CD4-positive, CD25-positive, alpha-beta regulatory T cell (primary cell): ENCODE results near the gene GPC5. TPM values are rescaled to one million over a fixed set of nuclear protein-coding genes. Genes with fewer than 3 reads are reported as not detected.

ENCODE experiments used
- ATAC-seq, 2 donors: fragments of 150-1000 bp; cut with Tn5 transposase; one replicate each; pipeline ENCODE4 v1.10.0; 2021; ENCODE audit warnings: low read depth in 2 of 2, moderate number of reproducible peaks in 2 of 2, moderate library complexity in 1 of 2
- DNase-seq, 3 donors: peaks; one replicate each; pipeline versions ENCODE4 v3.0.0 to v3.0.0-alpha.2; 2012 to 2022; ENCODE audit warnings: mixed read lengths in 1 of 3
- H3K27ac ChIP-seq: one replicate; pipeline ENCODE4 v1.7.0; 2013; ENCODE audit warnings: mild to moderate bottlenecking, low read length; ENCODE audit not compliant: insufficient read depth, poor library complexity, severe bottlenecking
- H3K27me3 ChIP-seq: one replicate; pipeline ENCODE4 v1.7.0; 2013; ENCODE audit warnings: low read length; ENCODE audit not compliant: control insufficient read depth, insufficient read depth
- H3K36me3 ChIP-seq: one replicate; pipeline ENCODE4 v1.7.0; 2013; ENCODE audit warnings: mild to moderate bottlenecking, low read length, moderate library complexity; ENCODE audit not compliant: control insufficient read depth, insufficient read depth
- H3K4me1 ChIP-seq: 2 replicates; pipeline ENCODE4 v1.7.0; 2013; ENCODE audit warnings: mild to moderate bottlenecking, low read length; ENCODE audit not compliant: insufficient read depth, control insufficient read depth, poor library complexity, severe bottlenecking
- H3K4me3 ChIP-seq: one replicate; pipeline ENCODE4 v1.7.0; 2013; ENCODE audit warnings: low read depth, mild to moderate bottlenecking, low read length, moderate library complexity
- H3K9me3 ChIP-seq, 2 experiments: 1 replicate in 1 of 2; 2 replicates in 1 of 2; pipeline ENCODE4 v1.7.0; 2013; ENCODE audit warnings: low read length in 2 of 2, mild to moderate bottlenecking in 1 of 2, moderate library complexity in 1 of 2; ENCODE audit not compliant: control insufficient read depth in 2 of 2
- H3K27ac Mint-ChIP-seq, 3 donors: one replicate each; pipeline ENCODE4 v1.8.0; 2020 to 2022; ENCODE audit warnings: mild to moderate bottlenecking in 3 of 3, mixed read lengths in 3 of 3, moderate library complexity in 2 of 3
- H3K27me3 Mint-ChIP-seq: one replicate; pipeline ENCODE4 v1.8.0; 2022; ENCODE audit warnings: mild to moderate bottlenecking, mixed read lengths
- H3K36me3 Mint-ChIP-seq: one replicate; pipeline ENCODE4 v1.8.0; 2020; ENCODE audit warnings: mixed read lengths
- H3K4me1 Mint-ChIP-seq, 4 donors: one replicate each; pipeline ENCODE4 v1.8.0; 2020 to 2022; ENCODE audit warnings: mixed read lengths in 4 of 4, mild to moderate bottlenecking in 1 of 4
- H3K4me3 Mint-ChIP-seq, 4 donors: one replicate each; pipeline ENCODE4 v1.8.0; 2020 to 2022; ENCODE audit warnings: mild to moderate bottlenecking in 4 of 4, mixed read lengths in 4 of 4, moderate library complexity in 3 of 4
- H3K9me3 Mint-ChIP-seq, 7 donors: one replicate each; pipeline ENCODE4 v1.8.0; 2020 to 2022; ENCODE audit warnings: mixed read lengths in 7 of 7, mild to moderate bottlenecking in 3 of 7, moderate library complexity in 2 of 7
- polyA plus RNA-seq, 4 donors: library from polyadenylated mRNA; unstranded; fragments of 300-500 nt; fragmentation: Illumina TruSeq; gene quantifications; one replicate each; pipeline ENCODE4 v1.2.3, GENCODE V29; 2021
- total RNA-seq: library from RNA; stranded (reverse); gene quantifications from one replicate; pipeline ENCODE4 v1.2.3, GENCODE V29; 2022

The GPC5 gene
- total and polyA plus RNA-seq, 5 donors from 2014 or later: 0.29 to 0.81 (median 0.59) TPM; not detected in 2

DNA sequence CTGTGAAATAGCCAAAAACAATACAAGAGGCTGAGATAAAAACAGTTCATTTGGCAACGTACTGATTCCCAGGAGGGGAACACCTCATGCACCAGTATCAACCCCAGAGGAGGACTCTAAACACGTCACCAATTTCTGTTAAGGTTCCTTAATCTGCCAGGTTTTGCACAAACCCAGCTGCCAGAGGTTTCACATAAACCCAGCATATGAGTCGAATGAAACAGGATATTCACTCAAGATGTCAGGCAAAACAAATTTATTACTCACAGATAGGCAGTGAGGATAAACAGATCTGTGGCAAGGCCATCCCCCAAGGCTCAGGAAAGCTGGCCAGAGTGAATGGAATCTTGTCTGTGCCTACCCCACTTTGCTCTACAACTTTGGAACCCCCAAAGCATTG is 210.9 kb downstream of the GPC5 start:
- Mint-ChIP-seq H3K36me3 (no peaks in the 10 kb centered on the region), H3K4me1 (no peaks in the 10 kb centered on the region), H3K4me3 (no peak overlapping the region), H3K27me3 (no peaks in the 10 kb centered on the region), H3K9me3 (peaks cover 0 to 5% (median 1%) of the 10 kb centered on the region in 7 donors), H3K27ac (no peak overlapping the region)
- no peak overlapping the region for H3K4me3 ChIP-seq
- ATAC-seq (no peak), DNase-seq (no peak)
- no peaks in the 10 kb centered on the region for H3K36me3 ChIP-seq
- no peaks in the 10 kb centered on the region for H3K27me3 ChIP-seq
- no peaks in the 10 kb centered on the region for H3K4me1 ChIP-seq
- H3K27ac ChIP-seq: no peak overlapping the region
- H3K9me3 ChIP-seq: no peaks in the 10 kb centered on the region

DNA sequence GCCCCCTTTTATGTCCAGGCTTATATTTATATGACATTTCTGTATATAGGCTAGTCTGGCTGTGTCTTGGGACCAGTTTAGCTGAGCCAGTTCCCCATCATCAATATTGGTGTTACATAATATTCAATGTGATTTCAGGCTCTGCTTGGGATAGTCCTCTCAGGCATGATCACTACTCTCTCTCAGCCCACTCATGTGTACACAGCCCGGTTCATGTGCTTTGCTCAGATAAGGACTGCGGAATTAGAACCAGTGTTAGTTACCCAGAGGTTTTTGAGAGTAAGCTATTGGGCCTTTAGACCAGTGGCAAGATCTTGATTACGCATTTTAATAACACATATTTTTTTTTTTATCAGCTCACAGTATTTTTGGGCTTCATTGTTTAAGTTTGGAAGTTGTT is 219.9 kb downstream of the GPC5 start:
- H3K4me1 Mint-ChIP-seq: no peaks in the 10 kb centered on the region
- no peaks in the 10 kb centered on the region for H3K36me3 Mint-ChIP-seq
- H3K4me1 ChIP-seq: no peaks in the 10 kb centered on the region
- H3K36me3 ChIP-seq: no peaks in the 10 kb centered on the region
- ATAC-seq (no peak), DNase-seq (no peak)
- peaks cover under 1% of the 10 kb centered on the region for H3K27me3 Mint-ChIP-seq
- H3K27ac ChIP-seq: no peak overlapping the region
- H3K4me3 ChIP-seq: no peak overlapping the region
- H3K27ac Mint-ChIP-seq: no peak overlapping the region
- H3K27me3 ChIP-seq: no peaks in the 10 kb centered on the region
- no peaks in the 10 kb centered on the region for H3K9me3 ChIP-seq
- peaks cover 0 to 14% (median 1%) of the 10 kb centered on the region in 7 donors for H3K9me3 Mint-ChIP-seq
- no peak overlapping the region for H3K4me3 Mint-ChIP-seq

DNA sequence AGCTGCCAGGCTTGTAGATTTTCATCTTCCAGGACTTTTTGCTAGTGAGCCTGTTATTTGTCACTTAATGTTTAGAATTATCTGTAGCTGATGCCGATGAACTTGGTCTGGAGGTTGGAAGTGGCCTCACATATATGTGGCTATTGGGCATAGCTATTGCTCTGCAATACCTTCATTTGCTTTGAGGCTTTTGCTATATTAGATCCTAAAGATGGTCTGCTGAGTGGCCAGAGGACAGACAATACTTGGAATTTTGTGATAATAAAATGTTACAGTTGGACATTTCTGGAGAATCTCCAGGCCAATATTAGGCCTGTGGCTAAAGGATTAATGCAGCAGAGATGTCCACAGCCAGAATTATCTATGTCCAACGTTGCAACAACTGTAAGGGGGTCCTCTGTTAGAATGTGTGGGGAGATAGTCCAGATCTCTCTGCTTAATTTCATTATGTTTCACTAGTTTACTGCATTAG is 222.3 kb downstream of the GPC5 start:
- Histone ChIP-seq H3K27me3 (no peaks in the 10 kb centered on the region), H3K9me3 (no peaks in the 10 kb centered on the region), H3K27ac (no peak overlapping the region), H3K36me3 (no peaks in the 10 kb centered on the region), H3K4me3 (no peak overlapping the region), H3K4me1 (no peaks in the 10 kb centered on the region)
- Mint-ChIP-seq H3K27ac (no peak overlapping the region), H3K36me3 (no peaks in the 10 kb centered on the region), H3K9me3 (peaks cover 0 to 1% (median 0%) of the 10 kb centered on the region in 7 donors), H3K4me1 (no peaks in the 10 kb centered on the region), H3K4me3 (no peak overlapping the region), H3K27me3 (peaks cover 4% of the 10 kb centered on the region)
- ATAC-seq (no peak), DNase-seq (no peak)

DNA sequence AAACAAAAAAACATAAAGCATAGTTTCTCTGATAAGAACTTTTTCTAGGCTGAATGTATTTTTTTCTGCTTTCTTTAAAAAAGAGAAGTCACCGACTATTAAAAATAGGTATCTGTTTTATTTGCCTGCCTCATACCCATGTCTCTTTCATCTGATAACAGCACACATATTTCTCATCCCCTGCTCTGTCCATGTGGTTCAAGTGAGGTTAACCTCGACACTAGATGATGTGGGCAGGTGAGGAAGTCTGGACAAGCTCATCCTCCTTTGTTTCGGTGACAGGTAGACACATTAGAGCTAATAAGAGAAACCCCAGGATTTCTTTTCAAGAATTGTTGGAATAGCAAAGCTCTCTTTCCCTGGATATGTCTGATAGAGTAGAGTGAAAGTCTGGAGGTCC is 222.7 kb downstream of the GPC5 start:
- no peak overlapping the region for H3K4me3 Mint-ChIP-seq
- no peaks in the 10 kb centered on the region for H3K4me1 Mint-ChIP-seq
- Histone ChIP-seq H3K36me3 (no peaks in the 10 kb centered on the region), H3K4me1 (no peaks in the 10 kb centered on the region), H3K27ac (no peak overlapping the region), H3K27me3 (no peaks in the 10 kb centered on the region), H3K4me3 (no peak overlapping the region), H3K9me3 (no peaks in the 10 kb centered on the region)
- no peak overlapping the region for H3K27ac Mint-ChIP-seq
- H3K36me3 Mint-ChIP-seq: no peaks in the 10 kb centered on the region
- no peak for DNase-seq
- H3K27me3 Mint-ChIP-seq: peaks cover 4% of the 10 kb centered on the region
- no peak for ATAC-seq
- peaks cover 0 to 1% (median 0%) of the 10 kb centered on the region in 7 donors for H3K9me3 Mint-ChIP-seq

DNA sequence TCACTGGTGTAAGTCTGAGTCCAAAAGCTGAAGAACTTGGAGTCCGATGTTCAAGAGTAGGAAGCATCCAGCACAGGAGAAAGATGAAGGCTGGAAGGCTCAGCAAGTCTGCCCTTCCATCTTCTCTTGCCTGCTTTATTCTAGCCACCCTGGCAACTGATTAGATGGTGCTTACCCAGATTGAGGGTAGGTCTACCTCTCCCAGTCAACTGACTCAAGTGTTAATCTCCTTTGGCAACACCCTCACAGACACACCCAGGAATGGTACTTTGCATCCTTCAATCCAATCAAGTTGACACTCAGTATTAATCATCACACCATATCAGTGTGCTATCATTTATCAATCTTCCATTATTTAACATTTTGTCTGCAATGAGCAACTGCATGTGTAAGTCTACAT is 223.5 kb downstream of the GPC5 start:
- ATAC-seq (no peak), DNase-seq (no peak)
- Histone ChIP-seq H3K27ac (no peak overlapping the region), H3K9me3 (no peaks in the 10 kb centered on the region), H3K4me1 (no peaks in the 10 kb centered on the region), H3K36me3 (no peaks in the 10 kb centered on the region), H3K27me3 (no peaks in the 10 kb centered on the region), H3K4me3 (no peak overlapping the region)
- no peaks in the 10 kb centered on the region for H3K36me3 Mint-ChIP-seq
- H3K27me3 Mint-ChIP-seq: peaks cover 4% of the 10 kb centered on the region
- H3K4me3 Mint-ChIP-seq: no peak overlapping the region
- H3K4me1 Mint-ChIP-seq: no peaks in the 10 kb centered on the region
- no peak overlapping the region for H3K27ac Mint-ChIP-seq
- peaks cover 0 to 1% (median 0%) of the 10 kb centered on the region in 7 donors for H3K9me3 Mint-ChIP-seq

DNA sequence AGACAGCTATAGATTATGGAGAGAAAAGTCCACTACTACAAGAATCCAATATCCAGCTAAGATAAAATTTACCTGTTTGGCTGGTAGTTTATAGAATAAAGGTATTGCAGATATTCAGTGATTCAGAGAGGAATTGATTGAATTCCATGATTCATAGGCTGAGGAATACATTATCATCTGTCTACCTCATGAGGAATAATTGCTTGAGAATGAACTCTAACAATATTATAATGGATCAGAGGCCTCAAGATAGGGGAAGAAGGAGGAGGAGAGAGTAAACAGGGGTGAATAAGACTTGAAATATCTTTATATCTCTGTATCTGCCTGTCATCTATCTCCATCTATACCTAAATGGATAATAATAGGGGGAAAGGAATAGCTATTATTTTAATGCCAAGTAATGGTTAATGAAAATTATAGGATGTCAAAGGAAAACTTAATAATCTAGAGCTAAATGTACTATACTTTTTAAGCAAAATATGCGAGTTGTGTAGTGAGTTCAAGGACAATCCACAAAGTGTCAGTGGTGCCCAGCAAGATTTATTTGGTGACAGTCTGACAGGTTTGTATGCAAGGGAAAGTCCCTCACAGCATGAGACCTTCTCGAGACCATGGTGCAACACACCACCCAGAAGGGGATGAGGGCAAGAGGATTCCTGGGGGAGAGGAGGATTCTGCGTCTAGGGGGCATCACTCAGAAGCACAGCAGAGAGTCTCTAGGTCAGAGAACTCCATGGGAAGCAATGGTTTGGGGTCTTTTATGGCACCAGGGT is 224.5 kb downstream of the GPC5 start:
- no peak overlapping the region for H3K4me3 Mint-ChIP-seq
- H3K4me1 Mint-ChIP-seq: no peaks in the 10 kb centered on the region
- peaks cover 4% of the 10 kb centered on the region for H3K27me3 Mint-ChIP-seq
- ATAC-seq: no peak
- DNase-seq: no peak
- H3K4me3 ChIP-seq: no peak overlapping the region
- H3K36me3 ChIP-seq: no peaks in the 10 kb centered on the region
- H3K9me3 Mint-ChIP-seq: peaks cover 0 to 1% (median 0%) of the 10 kb centered on the region in 7 donors
- no peaks in the 10 kb centered on the region for H3K27me3 ChIP-seq
- no peaks in the 10 kb centered on the region for H3K4me1 ChIP-seq
- no peaks in the 10 kb centered on the region for H3K36me3 Mint-ChIP-seq
- no peaks in the 10 kb centered on the region for H3K9me3 ChIP-seq
- H3K27ac Mint-ChIP-seq: no peak overlapping the region
- no peak overlapping the region for H3K27ac ChIP-seq

DNA sequence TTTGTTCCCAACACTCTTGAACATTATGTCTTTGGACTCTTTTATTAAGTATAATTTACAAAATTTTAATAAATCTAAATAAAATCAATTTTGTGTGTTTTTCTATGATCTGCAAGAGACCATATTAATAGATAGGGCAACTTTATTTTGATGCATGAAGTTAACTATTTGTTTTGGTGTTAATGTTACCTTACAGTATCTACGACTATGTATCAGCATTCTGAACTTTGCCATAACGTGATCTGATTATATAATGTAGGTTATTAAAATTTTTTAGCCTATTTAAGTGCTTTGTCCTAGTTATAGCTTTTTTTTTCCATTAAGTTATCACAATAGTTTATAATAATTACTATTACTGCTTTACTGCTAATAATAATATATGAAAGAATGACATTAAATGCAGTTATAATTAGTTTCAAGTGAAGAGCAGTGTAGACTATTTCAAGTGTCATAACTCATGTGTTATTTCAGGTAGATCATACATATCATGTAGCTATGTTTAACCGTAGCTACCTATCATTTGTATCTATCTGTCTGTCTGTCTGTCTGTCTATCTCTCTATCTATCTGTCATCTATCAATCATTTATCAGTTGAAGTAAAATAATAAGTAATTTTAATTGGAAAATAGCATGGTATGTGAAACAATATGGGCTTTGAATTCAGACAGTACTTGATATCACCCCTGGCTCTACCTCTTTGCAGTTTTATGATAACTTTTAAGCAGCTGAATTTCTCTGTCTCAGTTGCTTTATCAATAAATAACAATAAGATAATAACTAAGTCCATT is 229.7 kb downstream of the GPC5 start:
- Histone ChIP-seq H3K36me3 (no peaks in the 10 kb centered on the region), H3K27me3 (no peaks in the 10 kb centered on the region), H3K27ac (no peak overlapping the region), H3K4me3 (no peak overlapping the region), H3K4me1 (no peaks in the 10 kb centered on the region), H3K9me3 (no peaks in the 10 kb centered on the region)
- Mint-ChIP-seq H3K4me3 (no peak overlapping the region), H3K27ac (no peak overlapping the region), H3K27me3 (peaks cover 4% of the 10 kb centered on the region), H3K9me3 (peaks cover 0 to 2% (median 0%) of the 10 kb centered on the region in 7 donors), H3K36me3 (no peaks in the 10 kb centered on the region), H3K4me1 (no peaks in the 10 kb centered on the region)
- DNase-seq: no peak
- no peak for ATAC-seq
